GM23338 (cell line): ENCODE measurements around the gene MICAL1. TPM values are rescaled to one million over a fixed set of nuclear protein-coding genes. Genes with fewer than 3 reads are reported as not detected.

Experiments used
- ATAC-seq: fragments of 200-7000 bp; cut with Tn5 transposase; 3 replicates; pipeline ENCODE4 v1.9.1; 2020
- DNase-seq: peaks from one replicate; pipeline ENCODE4 v3.0.0-alpha.2; 2015; ENCODE audit warnings: low spot score
- H2AFZ ChIP-seq: fragments of 200-600 bp; sonication (generic); 2 replicates; pipeline ENCODE4 v1.8.0; 2016; ENCODE audit warnings: antibody characterized with exemption, mild to moderate bottlenecking, moderate library complexity
- H3F3A ChIP-seq: fragments of 200-600 bp; sonication (generic); replicated peaks from 2 replicates; pipeline ENCODE4 v1.8.0; 2017; ENCODE audit warnings: antibody characterized with exemption, mixed run types, low read depth
- H3K27ac ChIP-seq: fragments of 200-600 bp; sonication (generic); 2 replicates; pipeline ENCODE4 v1.6.1; 2016; ENCODE audit warnings: low read depth
- H3K27me3 ChIP-seq: fragments of 200-600 bp; sonication (generic); 2 replicates; pipeline ENCODE4 v1.8.0; 2016; ENCODE audit warnings: mild to moderate bottlenecking, mixed run types, moderate library complexity; ENCODE audit not compliant: insufficient read depth
- H3K36me3 ChIP-seq: fragments of 200-600 bp; sonication (generic); 2 replicates; pipeline ENCODE4 v1.8.0; 2016; ENCODE audit warnings: mild to moderate bottlenecking; ENCODE audit not compliant: insufficient read depth
- H3K4me1 ChIP-seq: fragments of 200-600 bp; sonication (generic); 2 replicates; pipeline ENCODE4 v1.8.0; 2016; ENCODE audit warnings: mild to moderate bottlenecking, moderate library complexity; ENCODE audit not compliant: insufficient read depth
- H3K4me2 ChIP-seq: fragments of 200-600 bp; sonication (generic); 2 replicates; pipeline ENCODE4 v1.7.1; 2017; ENCODE audit warnings: mixed run types
- H3K4me3 ChIP-seq: fragments of 200-600 bp; sonication (generic); 2 replicates; pipeline ENCODE4 v1.6.1; 2016; ENCODE audit warnings: mixed run types
- H3K79me2 ChIP-seq: fragments of 200-600 bp; sonication (generic); replicated peaks from 2 replicates; pipeline ENCODE4 v1.8.0; 2017; ENCODE audit warnings: mild to moderate bottlenecking; ENCODE audit not compliant: insufficient read depth
- H3K9me2 ChIP-seq: fragments of 200-600 bp; sonication (generic); 2 replicates; pipeline ENCODE4 v1.8.0; 2017; ENCODE audit not compliant: insufficient read depth
- H4K20me1 ChIP-seq: fragments of 200-600 bp; sonication (generic); replicated peaks from 2 replicates; pipeline ENCODE4 v1.8.0; 2017; ENCODE audit warnings: mild to moderate bottlenecking; ENCODE audit not compliant: insufficient read depth
- H3K27ac Mint-ChIP-seq: 2 replicates; pipeline ENCODE4 v1.8.0; 2020; ENCODE audit warnings: inconsistent platforms, mild to moderate bottlenecking, moderate library complexity, mixed read lengths
- H3K27me3 Mint-ChIP-seq: 3 replicates; pipeline ENCODE4 v1.8.0; 2022; ENCODE audit warnings: low read depth, mild to moderate bottlenecking, moderate library complexity, mixed read lengths, inconsistent platforms; ENCODE audit not compliant: insufficient read depth, poor library complexity
- H3K36me3 Mint-ChIP-seq: 3 replicates; pipeline ENCODE4 v1.8.0; 2021; ENCODE audit warnings: low read depth, mild to moderate bottlenecking, inconsistent platforms, moderate library complexity, mixed read lengths
- H3K4me1 Mint-ChIP-seq: 3 replicates; pipeline ENCODE4 v1.8.0; 2020; ENCODE audit warnings: mild to moderate bottlenecking, inconsistent platforms, mixed read lengths
- H3K4me3 Mint-ChIP-seq: 3 replicates; pipeline ENCODE4 v1.8.0; 2021; ENCODE audit warnings: moderate library complexity, mild to moderate bottlenecking, inconsistent platforms, mixed read lengths
- H3K9me3 Mint-ChIP-seq: 3 replicates; pipeline ENCODE4 v1.8.0; 2020; ENCODE audit warnings: moderate library complexity, mild to moderate bottlenecking, inconsistent platforms, mixed read lengths
- ETS1 ChIP-seq: IDR thresholded peaks from 2 replicates; pipeline ENCODE4 v1.6.1; 2016; ENCODE audit warnings: antibody characterized with exemption
- EZH2 ChIP-seq: fragments of 200-600 bp; sonication (generic); IDR thresholded peaks from one replicate; pipeline ENCODE4 v1.8.0; 2017; ENCODE audit warnings: antibody characterized with exemption, mild to moderate bottlenecking, low read depth; ENCODE audit not compliant: unreplicated experiment
- NANOG ChIP-seq: IDR thresholded peaks from 2 replicates; pipeline ENCODE4 v1.6.1; 2016; ENCODE audit warnings: antibody characterized with exemption, borderline replicate concordance
- POLR2AphosphoS5 ChIP-seq: IDR thresholded peaks from 2 replicates; pipeline ENCODE4 v1.6.1; 2016; ENCODE audit warnings: antibody characterized with exemption, low read depth
- STAT1 ChIP-seq: IDR thresholded peaks from one replicate; pipeline ENCODE4 v1.6.1; 2016; ENCODE audit warnings: antibody characterized with exemption; ENCODE audit not compliant: unreplicated experiment
- polyA plus RNA-seq: library from polyadenylated mRNA; unstranded; fragments of >200 nt; fragmentation: Nextera tagmentation; extraction: Ambion mirVana; gene quantifications from 2 replicates; pipeline ENCODE4 v1.2.1, GENCODE V29; 2016
- total RNA-seq: library from RNA; depleted of rRNA; stranded (reverse); fragments of >200 nt; shearing (Covaris generic); gene quantifications from 2 replicates; pipeline ENCODE4 v1.2.3, GENCODE V29; 2014
- TF ChIP-seq, protein P1 (sequence below), 2 experiments: fragments of 200-600 bp in 1 of 2; sonication (generic) in 1 of 2; conservative IDR thresholded peaks; 2 replicates each; pipeline versions ENCODE4 v1.5.1 to v1.6.1; 2016 to 2017; ENCODE audit warnings: antibody characterized with exemption in 2 of 2, low read depth in 2 of 2, mild to moderate bottlenecking in 2 of 2, moderate library complexity in 1 of 2

MICAL1 gene
- total and polyA plus RNA-seq, 2 experiments from 2014 or later, result 27.8 to 77.8 TPM

DNA sequence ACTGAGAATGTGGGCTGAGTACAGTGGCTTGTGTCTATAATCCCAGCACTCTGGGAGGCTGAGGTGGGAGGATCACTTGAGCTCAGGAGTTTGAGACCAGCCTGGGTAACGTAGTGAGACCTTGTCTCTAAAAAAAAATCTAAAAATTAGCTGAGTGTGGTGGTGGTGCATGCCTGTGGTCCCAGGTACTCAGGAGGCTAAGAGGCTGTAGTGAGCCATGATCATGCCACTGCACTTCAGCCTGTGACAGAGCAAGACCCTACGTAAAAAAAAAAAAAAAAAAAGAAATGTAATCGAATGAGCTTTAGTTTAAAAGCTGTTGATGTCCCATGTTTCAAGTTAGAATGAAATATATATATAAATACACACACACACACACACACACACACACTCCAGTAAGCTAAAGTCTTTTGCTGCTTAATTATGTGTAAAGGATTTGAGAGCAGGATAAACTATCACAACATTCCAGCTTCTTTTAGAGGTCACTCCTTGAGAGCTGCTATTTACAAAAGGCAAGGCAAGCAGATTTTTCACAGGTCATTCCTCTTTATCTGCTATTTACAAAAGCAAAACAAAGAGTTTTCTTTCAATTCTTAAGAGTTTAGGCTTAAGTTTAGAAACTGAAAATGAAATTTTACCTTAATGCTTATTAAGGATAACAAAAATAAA, 4.7 kb upstream of the MICAL1 start (continued):
- TF ChIP-seq NANOG, result no peak
- TF ChIP-seq, protein P1, sequence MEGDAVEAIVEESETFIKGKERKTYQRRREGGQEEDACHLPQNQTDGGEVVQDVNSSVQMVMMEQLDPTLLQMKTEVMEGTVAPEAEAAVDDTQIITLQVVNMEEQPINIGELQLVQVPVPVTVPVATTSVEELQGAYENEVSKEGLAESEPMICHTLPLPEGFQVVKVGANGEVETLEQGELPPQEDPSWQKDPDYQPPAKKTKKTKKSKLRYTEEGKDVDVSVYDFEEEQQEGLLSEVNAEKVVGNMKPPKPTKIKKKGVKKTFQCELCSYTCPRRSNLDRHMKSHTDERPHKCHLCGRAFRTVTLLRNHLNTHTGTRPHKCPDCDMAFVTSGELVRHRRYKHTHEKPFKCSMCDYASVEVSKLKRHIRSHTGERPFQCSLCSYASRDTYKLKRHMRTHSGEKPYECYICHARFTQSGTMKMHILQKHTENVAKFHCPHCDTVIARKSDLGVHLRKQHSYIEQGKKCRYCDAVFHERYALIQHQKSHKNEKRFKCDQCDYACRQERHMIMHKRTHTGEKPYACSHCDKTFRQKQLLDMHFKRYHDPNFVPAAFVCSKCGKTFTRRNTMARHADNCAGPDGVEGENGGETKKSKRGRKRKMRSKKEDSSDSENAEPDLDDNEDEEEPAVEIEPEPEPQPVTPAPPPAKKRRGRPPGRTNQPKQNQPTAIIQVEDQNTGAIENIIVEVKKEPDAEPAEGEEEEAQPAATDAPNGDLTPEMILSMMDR (conservative IDR thresholded peaks at IDR 0.05; ENCODE audit: low read depth in 2 of 2), result no peak

GRCh38 chr6:109458774-109459531, 3.4 kb upstream of the MICAL1 start:
- peaks cover 20% of the 10 kb centered on the region for H3K27me3 Mint-ChIP-seq
- DNase-seq, result no peak
- no peak overlapping the region for H3K4me2 ChIP-seq

More at GRCh38 chr6:109458774-109459531, 3.4 kb upstream of the MICAL1 start:
- no peaks in the 10 kb centered on the region; the same call in 1 of the 2 replicates for H3K27me3 ChIP-seq
- no peaks in the 10 kb centered on the region; the same call in 2 of the 3 replicates for H3K9me3 Mint-ChIP-seq
- H3K27ac ChIP-seq, result no peak overlapping the region
- H3K27ac Mint-ChIP-seq, result no peak overlapping the region
- ATAC-seq, result no peak
- H4K20me1 ChIP-seq, result peaks cover 11% of the 10 kb centered on the region; the same call in 1 of the 2 replicates
- H3K36me3 Mint-ChIP-seq, result peaks cover 33% of the 10 kb centered on the region
- H3K4me3 Mint-ChIP-seq, result no peak overlapping the region
- H3K79me2 ChIP-seq, result no peaks in the 10 kb centered on the region
- peaks cover 28% of the 10 kb centered on the region for H3K4me1 ChIP-seq
- TF ChIP-seq ETS1, result no peak
- TF ChIP-seq POLR2AphosphoS5, result no peak
- TF ChIP-seq, protein P1 (conservative IDR thresholded peaks at IDR 0.05; ENCODE audit: low read depth in 2 of 2), result no peak
- TF ChIP-seq STAT1, result no peak
- TF ChIP-seq EZH2, result no peak
- no peaks in the 10 kb centered on the region for H3K9me2 ChIP-seq
- H3K4me1 Mint-ChIP-seq, result peaks cover 35% of the 10 kb centered on the region
- H3F3A ChIP-seq, result peaks cover 9% of the 10 kb centered on the region; the same call in 1 of the 2 replicates
- H3K36me3 ChIP-seq, result peaks cover 19% of the 10 kb centered on the region
- H3K4me3 ChIP-seq, result no peak overlapping the region
- no peak overlapping the region for H2AFZ ChIP-seq
